GM12878 (cell line): ENCODE measurements around the gene GAS2L3. TPM values are rescaled to one million over a fixed set of nuclear protein-coding genes. Genes with fewer than 3 reads are reported as not detected.

Experiments used
- ATF7 ChIP-seq: fragments of 450-650 bp; IDR thresholded peaks from 2 replicates; pipeline ENCODE4 v1.6.1; 2016; ENCODE audit warnings: low read depth, mild to moderate bottlenecking
- BMI1 ChIP-seq: fragments of 450-650 bp; IDR thresholded peaks from 2 replicates; pipeline ENCODE4 v1.6.1; 2016; ENCODE audit warnings: mild to moderate bottlenecking, moderate library complexity, borderline replicate concordance
- CBFB ChIP-seq: IDR thresholded peaks from 2 replicates; pipeline ENCODE4 v1.6.1; 2016; ENCODE audit warnings: antibody characterized with exemption, low read depth
- CREM ChIP-seq: IDR thresholded peaks from 2 replicates; pipeline ENCODE4 v1.6.1; 2014; ENCODE audit warnings: antibody characterized with exemption, low read depth
- CUX1 ChIP-seq: IDR thresholded peaks from 2 replicates; pipeline ENCODE4 v1.6.1; 2012; ENCODE audit warnings: improper control_type of control experiment, low read depth, low read length; ENCODE audit not compliant: insufficient replicate concordance
- FOXK2 ChIP-seq: fragments of 450-650 bp; IDR thresholded peaks from 2 replicates; pipeline ENCODE4 v1.6.1; 2017; ENCODE audit warnings: mild to moderate bottlenecking, moderate library complexity
- GATAD2B ChIP-seq: fragments of 450-650 bp; conservative IDR thresholded peaks from 2 replicates; pipeline ENCODE4 v1.6.1; 2017; ENCODE audit warnings: low read depth, mild to moderate bottlenecking, moderate library complexity
- IRF3 ChIP-seq: fragments of 450-650 bp; IDR thresholded peaks from 2 replicates; pipeline ENCODE4 v1.6.1; 2014; ENCODE audit warnings: mild to moderate bottlenecking
- IRF5 ChIP-seq: fragments of 450-650 bp; IDR thresholded peaks from 2 replicates; pipeline ENCODE4 v1.6.1; 2017; ENCODE audit warnings: borderline replicate concordance
- MXI1 ChIP-seq: fragments of 150-350 bp; IDR thresholded peaks from 2 replicates; pipeline ENCODE4 v1.6.1; 2011; ENCODE audit warnings: low read depth, mild to moderate bottlenecking, inconsistent platforms, low read length, improper control_type of control experiment
- NFYB ChIP-seq: IDR thresholded peaks from 2 replicates; pipeline ENCODE4 v1.6.1; 2011; ENCODE audit warnings: low read depth, mild to moderate bottlenecking, low read length, improper control_type of control experiment, moderate library complexity; ENCODE audit not compliant: insufficient read depth
- NKRF ChIP-seq: fragments of 450-650 bp; conservative IDR thresholded peaks from 2 replicates; pipeline ENCODE4 v1.6.1; 2017; ENCODE audit warnings: mild to moderate bottlenecking, moderate library complexity
- RBBP5 ChIP-seq: fragments of 200-600 bp; sonication (generic); conservative IDR thresholded peaks from 2 replicates; pipeline ENCODE4 v1.6.1; 2016
- SIN3A ChIP-seq: IDR thresholded peaks from 2 replicates; pipeline ENCODE4 v1.6.1; 2012; ENCODE audit warnings: low read depth, low read length, improper control_type of control experiment
- ZBED1 ChIP-seq: IDR thresholded peaks from 2 replicates; pipeline ENCODE4 v1.6.1; 2016; ENCODE audit warnings: borderline replicate concordance
- ZNF687 ChIP-seq: fragments of 450-650 bp; IDR thresholded peaks from 2 replicates; pipeline ENCODE4 v1.6.1; 2017; ENCODE audit warnings: mild to moderate bottlenecking, moderate library complexity
- polyA plus RNA-seq, 11 experiments: library from polyadenylated mRNA; depleted of rRNA in 4 of 11; unstranded in 6 of 11; stranded (reverse) in 5 of 11; fragments of >200 nt; fragmentation: Nextera tagmentation in 4 of 11; fragmentation: Illumina TruSeq in 1 of 11; extraction: Ambion mirVana in 4 of 11; extraction: Trizol in 1 of 11; gene quantifications; 1 replicate in 1 of 11; 2 replicates in 10 of 11; pipeline versions ENCODE4 v1.2.1 to v1.2.3, GENCODE V29; 2011 to 2016; ENCODE audit warnings: inconsistent platforms in 2 of 11, missing spikeins in 2 of 11, low read depth in 1 of 11
- total RNA-seq, 4 experiments: library from RNA; depleted of rRNA in 3 of 4; stranded (reverse); fragments of >200 nt in 3 of 4; fragmentation: Illumina TruSeq in 1 of 4; extraction: Trizol in 1 of 4; gene quantifications; 2 replicates each; pipeline versions ENCODE4 v1.2.1 to v1.2.3, GENCODE V29; 2013 to 2021

GAS2L3 gene
- total and polyA plus RNA-seq, 10 of the 15 experiments (the other 5 are each of a cell fraction or from before 2014, with no cell fraction given) = 0.46 to 6.6 (median 2.4) TPM

GRCh38 chr12:100566887-100567637 is 6.4 kb upstream of the GAS2L3 start (continued):
- TF ChIP-seq NKRF (no peak), RBBP5 (no peak), SIN3A (no peak), ATF7 (peak; percentile 70), FOXK2 (no peak), CBFB (no peak), ZNF687 (peak; percentile 72; the same call in 1 of the 2 replicates), CREM (peak; percentile 45; the same call in 1 of the 2 replicates), BMI1 (peak; percentile 41; the same call in 1 of the 2 replicates), NFYB (no peak), GATAD2B (no peak; the same call in 1 of the 2 replicates), IRF3 (no peak), ZBED1 (no peak), CUX1 (no peak), MXI1 (peak; percentile 76; the same call in 1 of the 2 replicates), IRF5 (no peak)
